GM21528 (cell line): ENCODE measurements around the gene SLC35C1.

Experiments
- ATAC-seq: cut with Tn5 transposase; IDR thresholded peaks from one replicate; pipeline ENCODE4 v1.9.1; 2021; ENCODE audit warnings: mild to moderate bottlenecking, moderate library complexity; ENCODE audit not compliant: unreplicated experiment, low FRiP score

SLC35C1 gene

DNA sequence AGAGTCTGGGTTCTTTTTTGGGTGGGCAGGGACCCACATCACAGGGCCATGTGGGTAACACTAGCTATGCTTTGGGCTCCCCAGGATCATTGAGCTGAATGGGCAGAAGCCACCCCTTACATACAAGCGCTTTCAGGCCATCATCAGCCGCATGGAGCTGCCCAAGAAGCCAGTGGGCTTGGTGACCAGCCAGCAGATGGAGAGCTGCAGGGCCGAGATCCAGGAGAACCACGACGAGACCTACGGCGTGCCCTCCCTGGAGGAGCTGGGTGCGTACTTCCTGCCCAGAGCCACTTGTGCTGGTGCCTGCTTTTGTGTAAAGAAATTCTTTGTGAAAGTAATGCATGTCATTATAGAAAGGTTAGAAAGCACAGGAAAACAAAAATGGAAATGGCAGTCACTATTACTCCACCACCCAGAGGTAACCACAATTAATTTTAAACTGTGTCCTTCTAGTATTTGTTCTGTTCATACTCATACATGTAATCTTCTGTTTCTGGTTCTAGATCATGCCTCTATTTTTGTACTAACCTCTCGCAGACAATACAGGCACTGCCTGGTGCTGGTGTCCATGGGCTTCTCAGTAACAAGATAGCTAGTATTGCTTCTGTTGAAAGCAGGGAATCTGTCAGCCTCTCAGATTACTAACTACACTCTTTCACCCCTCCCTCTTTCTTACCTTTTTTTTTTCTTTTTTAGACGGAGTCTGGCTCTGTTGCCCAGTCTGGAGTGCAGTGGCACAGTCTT is 56.0 kb downstream of the SLC35C1 start:
- no peak for ATAC-seq
